ENCODE results near the gene PRELP. TPM values are rescaled to one million over a fixed set of nuclear protein-coding genes. Genes with fewer than 3 reads are reported as not detected.

The PRELP gene
- total RNA-seq, 1 donor from 2014 or later, result 2.9 TPM

- TF ChIP-seq, protein P1, sequence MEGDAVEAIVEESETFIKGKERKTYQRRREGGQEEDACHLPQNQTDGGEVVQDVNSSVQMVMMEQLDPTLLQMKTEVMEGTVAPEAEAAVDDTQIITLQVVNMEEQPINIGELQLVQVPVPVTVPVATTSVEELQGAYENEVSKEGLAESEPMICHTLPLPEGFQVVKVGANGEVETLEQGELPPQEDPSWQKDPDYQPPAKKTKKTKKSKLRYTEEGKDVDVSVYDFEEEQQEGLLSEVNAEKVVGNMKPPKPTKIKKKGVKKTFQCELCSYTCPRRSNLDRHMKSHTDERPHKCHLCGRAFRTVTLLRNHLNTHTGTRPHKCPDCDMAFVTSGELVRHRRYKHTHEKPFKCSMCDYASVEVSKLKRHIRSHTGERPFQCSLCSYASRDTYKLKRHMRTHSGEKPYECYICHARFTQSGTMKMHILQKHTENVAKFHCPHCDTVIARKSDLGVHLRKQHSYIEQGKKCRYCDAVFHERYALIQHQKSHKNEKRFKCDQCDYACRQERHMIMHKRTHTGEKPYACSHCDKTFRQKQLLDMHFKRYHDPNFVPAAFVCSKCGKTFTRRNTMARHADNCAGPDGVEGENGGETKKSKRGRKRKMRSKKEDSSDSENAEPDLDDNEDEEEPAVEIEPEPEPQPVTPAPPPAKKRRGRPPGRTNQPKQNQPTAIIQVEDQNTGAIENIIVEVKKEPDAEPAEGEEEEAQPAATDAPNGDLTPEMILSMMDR (conservative IDR thresholded peaks at IDR 0.05), result no peak
- H3K9me3 Mint-ChIP-seq, result no peaks in the 10 kb centered on the region
- H3K4me3 Mint-ChIP-seq, result no peak overlapping the region
- no peaks in the 10 kb centered on the region for H3K36me3 Mint-ChIP-seq (ENCODE audit: low read depth)
- no peak overlapping the region for H3K27ac Mint-ChIP-seq (ENCODE audit: unreplicated experiment)
- peaks cover 5% of the 10 kb centered on the region for H3K27me3 Mint-ChIP-seq (ENCODE audit: low read depth)
- DNase-seq (ENCODE audit: low read depth, low spot score), result no peak
- H3K4me1 Mint-ChIP-seq, result no peaks in the 10 kb centered on the region
Observed at GRCh38 chr1:203497269-203497777, 21.7 kb downstream of the PRELP start.

DNA sequence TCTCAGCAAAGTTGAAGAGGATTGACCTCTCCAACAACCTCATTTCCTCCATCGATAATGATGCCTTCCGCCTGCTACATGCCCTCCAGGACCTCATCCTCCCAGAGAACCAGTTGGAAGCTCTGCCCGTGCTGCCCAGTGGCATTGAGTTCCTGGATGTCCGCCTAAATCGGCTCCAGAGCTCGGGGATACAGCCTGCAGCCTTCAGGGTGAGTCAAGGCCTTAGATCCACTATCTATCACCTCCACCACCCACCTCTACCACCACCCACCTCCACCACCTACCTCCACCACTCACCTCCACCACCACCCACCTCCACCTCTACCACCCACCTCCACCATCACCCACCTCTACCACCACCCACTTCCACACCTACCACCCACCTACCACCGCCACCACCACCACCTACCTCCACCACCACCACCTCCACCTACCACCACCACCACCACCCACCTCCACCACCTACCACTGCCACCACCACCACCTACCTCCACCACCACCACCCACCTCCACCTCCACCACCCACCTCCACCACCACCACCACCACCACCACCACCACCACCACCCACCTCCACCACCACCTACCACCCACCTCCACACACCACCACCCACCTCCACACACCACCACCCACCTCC is 24.2 kb downstream of the PRELP start:
- Mint-ChIP-seq H3K4me1 (peaks cover 3% of the 10 kb centered on the region), H3K27ac (ENCODE audit: unreplicated experiment) (no peak overlapping the region), H3K27me3 (ENCODE audit: low read depth) (peaks cover 8% of the 10 kb centered on the region), H3K36me3 (ENCODE audit: low read depth) (no peaks in the 10 kb centered on the region), H3K9me3 (no peaks in the 10 kb centered on the region), H3K4me3 (no peak overlapping the region)
- TF ChIP-seq, protein P1 (conservative IDR thresholded peaks at IDR 0.05), result no peak
- no peak for DNase-seq (ENCODE audit: low read depth, low spot score)

GRCh38 chr1:203500279-203500678 is 24.7 kb downstream of the PRELP start:
- no peak for DNase-seq (ENCODE audit: low read depth, low spot score)
- TF ChIP-seq, protein P1 (conservative IDR thresholded peaks at IDR 0.05), result no peak
- peaks cover 8% of the 10 kb centered on the region for H3K27me3 Mint-ChIP-seq (ENCODE audit: low read depth)
- H3K36me3 Mint-ChIP-seq (ENCODE audit: low read depth), result no peaks in the 10 kb centered on the region
- no peak overlapping the region for H3K27ac Mint-ChIP-seq (ENCODE audit: unreplicated experiment)
- no peak overlapping the region for H3K4me3 Mint-ChIP-seq
- H3K9me3 Mint-ChIP-seq, result no peaks in the 10 kb centered on the region
- H3K4me1 Mint-ChIP-seq, result peaks cover 5% of the 10 kb centered on the region

- H3K36me3 Mint-ChIP-seq (ENCODE audit: low read depth), result no peaks in the 10 kb centered on the region
- peaks cover 30% of the 10 kb centered on the region for H3K4me1 Mint-ChIP-seq
- no peaks in the 10 kb centered on the region for H3K9me3 Mint-ChIP-seq
- no peak for DNase-seq (ENCODE audit: low read depth, low spot score)
- TF ChIP-seq, protein P1 (conservative IDR thresholded peaks at IDR 0.05), result no peak
- no peak overlapping the region for H3K27ac Mint-ChIP-seq (ENCODE audit: unreplicated experiment)
- peaks cover 8% of the 10 kb centered on the region for H3K27me3 Mint-ChIP-seq (ENCODE audit: low read depth)
- H3K4me3 Mint-ChIP-seq, result no peak overlapping the region
Observed at GRCh38 chr1:203503836-203504235, 28.2 kb downstream of the PRELP start.

- Mint-ChIP-seq H3K9me3 (no peaks in the 10 kb centered on the region), H3K4me3 (peak overlapping the region; percentile 7), H3K27ac (ENCODE audit: unreplicated experiment) (no peak overlapping the region), H3K27me3 (ENCODE audit: low read depth) (peaks cover 8% of the 10 kb centered on the region), H3K36me3 (ENCODE audit: low read depth) (no peaks in the 10 kb centered on the region), H3K4me1 (peaks cover 38% of the 10 kb centered on the region)
- DNase-seq (ENCODE audit: low read depth, low spot score), result peak; percentile 91
- TF ChIP-seq, protein P1 (conservative IDR thresholded peaks at IDR 0.05), result peak; percentile 95
Observed at GRCh38 chr1:203504400-203505250, 29.0 kb downstream of the PRELP start.
